ENCODE measurements around the gene ZC3H18.

- TF ChIP-seq CTCF (IDR thresholded peaks at IDR 0.05 in 2 of 3, conservative IDR thresholded peaks at IDR 0.05 in 1 of 3; ENCODE audit: borderline replicate concordance in 1 of 3, insufficient read depth in 1 of 3, low read depth in 2 of 3, low read length in 2 of 3) (no peak), EGR1 (IDR thresholded peaks at IDR 0.05; ENCODE audit: low read depth) (no peak), POLR2A (IDR thresholded peaks at IDR 0.05; ENCODE audit: borderline replicate concordance, extremely low read depth, insufficient read depth, insufficient read length) (no peak), REST (IDR thresholded peaks at IDR 0.05; ENCODE audit: low read depth) (no peak)
These were observed 21.9 kb upstream of the ZC3H18 start for GRCh38 chr16:88548131-88548874.
